ENCODE data around the gene PDHB.

PDHB gene

GRCh38 chr3:58391156-58391865 is 42.3 kb downstream of the PDHB start:
- H3K36me3 ChIP-seq (ENCODE audit: control insufficient read depth, low read depth, low read length), result no peaks in the 10 kb centered on the region
- no peak overlapping the region for H3K27ac ChIP-seq (ENCODE audit: low read length)
- no peak overlapping the region for H3K4me3 ChIP-seq (ENCODE audit: low read length)
- H3K27me3 ChIP-seq (ENCODE audit: control insufficient read depth, insufficient read depth, low read length), result no peaks in the 10 kb centered on the region
- no peaks in the 10 kb centered on the region for H3K9me3 ChIP-seq (ENCODE audit: control insufficient read depth, low read depth, low read length)
- no peak overlapping the region for H3K9ac ChIP-seq (ENCODE audit: low read length)
- peaks cover 28% of the 10 kb centered on the region for H3K4me1 ChIP-seq (ENCODE audit: control insufficient read depth, low read depth, low read length)

GRCh38 chr3:58388550-58389091 is 45.0 kb downstream of the PDHB start:
- no peaks in the 10 kb centered on the region for H3K9me3 ChIP-seq (ENCODE audit: control insufficient read depth, low read depth, low read length)
- H3K27me3 ChIP-seq (ENCODE audit: control insufficient read depth, insufficient read depth, low read length), result no peaks in the 10 kb centered on the region
- H3K4me1 ChIP-seq (ENCODE audit: control insufficient read depth, low read depth, low read length), result peaks cover 13% of the 10 kb centered on the region
- H3K9ac ChIP-seq (ENCODE audit: low read length), result no peak overlapping the region
- no peaks in the 10 kb centered on the region for H3K36me3 ChIP-seq (ENCODE audit: control insufficient read depth, low read depth, low read length)
- H3K4me3 ChIP-seq (ENCODE audit: low read length), result no peak overlapping the region
- H3K27ac ChIP-seq (ENCODE audit: low read length), result no peak overlapping the region

- no peaks in the 10 kb centered on the region for H3K9me3 ChIP-seq (ENCODE audit: control insufficient read depth, low read depth, low read length)
- H3K27me3 ChIP-seq (ENCODE audit: control insufficient read depth, insufficient read depth, low read length), result no peaks in the 10 kb centered on the region
- H3K27ac ChIP-seq (ENCODE audit: low read length), result no peak overlapping the region
- no peak overlapping the region for H3K4me3 ChIP-seq (ENCODE audit: low read length)
- H3K9ac ChIP-seq (ENCODE audit: low read length), result no peak overlapping the region
- no peaks in the 10 kb centered on the region for H3K36me3 ChIP-seq (ENCODE audit: control insufficient read depth, low read depth, low read length)
- peaks cover 13% of the 10 kb centered on the region for H3K4me1 ChIP-seq (ENCODE audit: control insufficient read depth, low read depth, low read length)
These were observed 45.7 kb downstream of the PDHB start for GRCh38 chr3:58387650-58388546.

DNA sequence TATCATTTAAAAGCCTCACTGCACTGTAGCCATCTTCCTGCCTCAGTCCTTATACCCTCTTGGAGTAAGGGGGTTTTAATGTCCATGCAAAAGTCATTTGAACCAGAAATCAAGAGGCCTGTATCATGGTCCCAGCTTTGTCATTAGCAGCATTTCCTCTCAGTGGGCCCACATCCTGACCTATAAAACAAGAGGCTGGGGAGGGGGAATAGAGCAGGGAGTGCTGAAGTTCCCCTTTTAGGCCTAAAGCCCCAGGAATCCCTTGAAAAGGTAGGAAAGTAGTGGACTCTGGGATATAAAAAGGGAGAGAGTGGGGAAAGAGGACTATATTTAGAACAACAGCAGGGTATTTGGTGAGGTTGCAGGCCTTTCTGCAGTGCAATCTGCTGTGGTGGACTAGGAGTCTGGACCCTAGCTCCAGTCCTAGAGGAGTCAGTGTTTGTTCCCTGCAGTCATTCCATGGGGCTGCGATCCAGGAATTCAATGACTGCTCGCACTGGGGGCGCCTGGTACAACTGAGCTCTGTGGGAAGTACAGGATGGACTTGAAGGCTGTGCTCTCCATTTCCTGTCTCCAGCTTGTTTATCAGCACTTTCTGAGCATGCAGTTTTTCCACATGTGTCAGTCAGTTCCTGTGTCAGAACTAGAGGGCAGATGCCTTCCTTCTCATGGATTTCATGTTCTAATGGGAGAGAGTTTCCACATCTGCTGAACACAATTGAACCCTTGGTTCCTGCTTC is 46.8 kb downstream of the PDHB start:
- Histone ChIP-seq H3K4me1 (ENCODE audit: control insufficient read depth, low read depth, low read length) (peaks cover 13% of the 10 kb centered on the region), H3K4me3 (ENCODE audit: low read length) (no peak overlapping the region), H3K36me3 (ENCODE audit: control insufficient read depth, low read depth, low read length) (no peaks in the 10 kb centered on the region), H3K9ac (ENCODE audit: low read length) (no peak overlapping the region), H3K27me3 (ENCODE audit: control insufficient read depth, insufficient read depth, low read length) (no peaks in the 10 kb centered on the region), H3K27ac (ENCODE audit: low read length) (no peak overlapping the region), H3K9me3 (ENCODE audit: control insufficient read depth, low read depth, low read length) (no peaks in the 10 kb centered on the region)

DNA sequence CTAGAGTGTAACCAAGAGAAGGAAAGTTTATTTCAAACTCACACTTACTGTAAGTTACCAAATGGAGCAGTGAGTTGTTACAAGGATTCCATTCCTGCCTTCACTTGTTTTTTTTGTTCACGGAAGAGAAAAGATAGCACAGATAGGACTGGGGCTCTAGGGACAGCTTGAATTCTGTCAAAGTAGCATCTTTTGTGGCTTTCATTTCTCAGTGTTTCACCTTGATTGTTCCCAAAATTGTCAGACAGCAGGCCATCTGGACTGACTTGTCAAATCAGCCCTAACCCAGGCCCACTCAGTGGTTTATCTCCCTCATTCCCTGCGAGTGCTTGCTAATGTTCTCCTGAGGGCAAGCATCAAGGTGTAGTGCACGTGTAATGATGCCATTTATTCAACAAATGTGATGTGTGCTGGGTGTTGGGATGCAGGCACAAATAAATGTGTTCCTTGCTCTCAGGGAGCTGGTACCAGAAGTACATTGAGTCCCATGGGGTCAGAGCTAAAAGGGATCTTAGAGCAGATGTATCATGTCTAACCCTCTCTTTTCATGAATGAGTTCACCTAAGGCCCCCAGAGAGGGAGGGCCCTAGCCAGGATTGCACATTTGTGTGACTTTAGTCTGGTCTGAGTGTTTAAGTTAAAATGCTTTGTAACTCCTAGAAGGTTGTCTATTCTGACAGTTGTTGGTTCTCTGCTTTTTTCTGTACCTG is 49.1 kb downstream of the PDHB start:
- Histone ChIP-seq H3K27me3 (ENCODE audit: control insufficient read depth, insufficient read depth, low read length) (no peaks in the 10 kb centered on the region), H3K4me3 (ENCODE audit: low read length) (no peak overlapping the region), H3K36me3 (ENCODE audit: control insufficient read depth, low read depth, low read length) (no peaks in the 10 kb centered on the region), H3K4me1 (ENCODE audit: control insufficient read depth, low read depth, low read length) (peaks cover 14% of the 10 kb centered on the region), H3K9me3 (ENCODE audit: control insufficient read depth, low read depth, low read length) (no peaks in the 10 kb centered on the region), H3K9ac (ENCODE audit: low read length) (no peak overlapping the region), H3K27ac (ENCODE audit: low read length) (no peak overlapping the region)

GRCh38 chr3:58383904-58384303 is 49.7 kb downstream of the PDHB start:
- no peaks in the 10 kb centered on the region for H3K27me3 ChIP-seq (ENCODE audit: control insufficient read depth, insufficient read depth, low read length)
- H3K27ac ChIP-seq (ENCODE audit: low read length), result no peak overlapping the region
- H3K9me3 ChIP-seq (ENCODE audit: control insufficient read depth, low read depth, low read length), result no peaks in the 10 kb centered on the region
- H3K4me3 ChIP-seq (ENCODE audit: low read length), result no peak overlapping the region
- peaks cover 17% of the 10 kb centered on the region for H3K4me1 ChIP-seq (ENCODE audit: control insufficient read depth, low read depth, low read length)
- H3K36me3 ChIP-seq (ENCODE audit: control insufficient read depth, low read depth, low read length), result no peaks in the 10 kb centered on the region
- no peak overlapping the region for H3K9ac ChIP-seq (ENCODE audit: low read length)

DNA sequence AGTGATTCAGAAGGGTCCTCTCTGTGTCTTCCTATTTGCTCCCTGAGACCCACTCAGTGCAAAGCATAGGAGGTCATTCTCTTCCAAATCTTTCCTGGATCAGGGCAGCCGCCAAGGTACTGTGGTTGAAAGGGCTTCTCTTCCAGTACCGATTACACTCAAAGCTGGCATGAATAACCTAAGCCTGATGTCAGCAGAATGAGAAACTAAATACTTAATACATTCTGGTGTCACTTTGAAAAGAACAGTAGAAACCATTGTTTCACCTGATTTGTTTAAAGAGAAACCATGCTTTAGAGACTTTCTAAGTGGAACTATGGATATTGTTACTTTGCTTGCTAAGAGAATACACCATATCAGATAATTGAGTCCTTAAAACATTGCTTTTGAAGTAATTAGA is 50.2 kb downstream of the PDHB start:
- H3K27me3 ChIP-seq (ENCODE audit: control insufficient read depth, insufficient read depth, low read length), result no peaks in the 10 kb centered on the region
- no peaks in the 10 kb centered on the region for H3K36me3 ChIP-seq (ENCODE audit: control insufficient read depth, low read depth, low read length)
- H3K9me3 ChIP-seq (ENCODE audit: control insufficient read depth, low read depth, low read length), result no peaks in the 10 kb centered on the region
- no peak overlapping the region for H3K4me3 ChIP-seq (ENCODE audit: low read length)
- no peak overlapping the region for H3K27ac ChIP-seq (ENCODE audit: low read length)
- peaks cover 15% of the 10 kb centered on the region for H3K4me1 ChIP-seq (ENCODE audit: control insufficient read depth, low read depth, low read length)
- no peak overlapping the region for H3K9ac ChIP-seq (ENCODE audit: low read length)

DNA sequence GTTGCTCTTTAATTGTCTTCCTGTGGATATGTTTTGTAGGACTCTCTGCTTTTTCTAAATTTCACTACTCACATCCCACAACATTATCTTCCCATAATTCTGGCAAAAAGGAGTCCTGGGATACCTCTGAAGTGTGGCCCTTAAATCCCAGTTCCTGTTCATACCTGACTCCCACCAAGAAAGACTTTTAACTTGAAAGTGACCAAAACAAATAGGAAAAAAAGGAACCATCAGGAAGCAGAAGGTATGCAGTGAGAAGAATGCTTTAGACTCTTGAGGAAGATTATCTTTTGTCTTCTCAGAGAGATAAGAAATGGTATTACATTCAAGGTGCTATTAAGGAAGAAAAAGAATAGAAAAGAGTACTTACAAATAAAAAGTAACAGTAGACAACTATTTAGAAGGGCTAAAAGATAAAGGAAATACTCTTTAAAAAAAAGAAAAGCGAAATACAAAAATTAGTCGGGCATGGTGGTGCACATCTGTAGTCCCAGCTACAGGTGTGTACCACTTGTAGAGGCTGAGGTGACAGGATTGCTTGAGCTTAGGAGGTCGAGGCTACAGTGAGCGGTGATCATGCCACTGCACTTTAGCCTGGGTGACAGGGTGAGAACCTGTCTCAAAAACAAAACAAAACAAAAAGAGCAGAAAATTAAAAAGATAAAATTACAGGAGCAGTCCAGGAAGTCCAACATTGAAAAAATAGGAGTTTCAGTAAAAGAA is 54.1 kb downstream of the PDHB start:
- H3K36me3 ChIP-seq (ENCODE audit: control insufficient read depth, low read depth, low read length), result no peaks in the 10 kb centered on the region
- H3K27me3 ChIP-seq (ENCODE audit: control insufficient read depth, insufficient read depth, low read length), result no peaks in the 10 kb centered on the region
- no peak overlapping the region for H3K9ac ChIP-seq (ENCODE audit: low read length)
- H3K27ac ChIP-seq (ENCODE audit: low read length), result no peak overlapping the region
- H3K4me3 ChIP-seq (ENCODE audit: low read length), result no peak overlapping the region
- peaks cover 6% of the 10 kb centered on the region for H3K4me1 ChIP-seq (ENCODE audit: control insufficient read depth, low read depth, low read length)
- no peaks in the 10 kb centered on the region for H3K9me3 ChIP-seq (ENCODE audit: control insufficient read depth, low read depth, low read length)

DNA sequence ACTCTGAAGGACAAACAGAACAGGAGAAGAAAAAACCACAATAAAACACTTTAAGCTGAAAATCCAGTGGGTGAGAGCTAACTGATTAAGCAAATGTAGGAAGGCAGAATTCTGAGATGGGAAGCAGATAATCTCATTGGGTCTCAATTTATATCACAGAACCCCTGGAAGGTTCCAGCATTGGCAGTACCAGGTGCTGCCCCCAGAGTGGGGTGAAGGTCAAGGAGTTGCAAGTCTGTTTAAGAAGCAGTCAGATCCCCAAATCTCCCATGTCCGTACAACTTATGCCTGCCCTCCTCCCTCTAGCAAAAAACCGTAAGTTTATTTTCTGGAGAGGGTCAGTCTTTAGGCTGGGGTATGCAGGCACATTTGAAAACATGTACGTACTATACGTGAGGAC is 55.9 kb downstream of the PDHB start:
- H3K4me3 ChIP-seq (ENCODE audit: low read length), result no peak overlapping the region
- H3K9me3 ChIP-seq (ENCODE audit: control insufficient read depth, low read depth, low read length), result no peaks in the 10 kb centered on the region
- H3K36me3 ChIP-seq (ENCODE audit: control insufficient read depth, low read depth, low read length), result no peaks in the 10 kb centered on the region
- no peak overlapping the region for H3K27ac ChIP-seq (ENCODE audit: low read length)
- peaks cover 6% of the 10 kb centered on the region for H3K4me1 ChIP-seq (ENCODE audit: control insufficient read depth, low read depth, low read length)
- H3K27me3 ChIP-seq (ENCODE audit: control insufficient read depth, insufficient read depth, low read length), result no peaks in the 10 kb centered on the region
- H3K9ac ChIP-seq (ENCODE audit: low read length), result no peak overlapping the region

Data from iPS-18a (cell line).